HepG2 (cell line): ENCODE data around the gene TMEM120A. TPM values are rescaled to one million over a fixed set of nuclear protein-coding genes. Genes with fewer than 3 reads are reported as not detected.

Source experiments
- CC2D1A ChIP-seq: sonication (generic); formaldehyde crosslinking; IDR thresholded peaks from 2 replicates; pipeline ENCODE4 v1.8.1; 2023; ENCODE audit warnings: mild to moderate bottlenecking, missing genetic modification reagents
- CCAR2 ChIP-seq: fragments of 200-400 bp; formaldehyde crosslinking; optimal IDR thresholded peaks from 2 replicates; pipeline ENCODE3; 2018; ENCODE audit warnings: low read depth, mild to moderate bottlenecking, low read length, moderate library complexity
- CREBL2 ChIP-seq: sonication (generic); formaldehyde crosslinking; IDR thresholded peaks from 2 replicates; pipeline ENCODE4 v1.8.1; 2023; ENCODE audit warnings: missing genetic modification reagents, mild to moderate bottlenecking, borderline replicate concordance
- FOSL2 ChIP-seq: sonication (generic); formaldehyde crosslinking; IDR thresholded peaks from 2 replicates; pipeline ENCODE4 v1.4.0; 2020; ENCODE audit warnings: missing genetic modification reagents
- GRHL1 ChIP-seq: sonication (generic); formaldehyde crosslinking; conservative IDR thresholded peaks from 2 replicates; pipeline ENCODE4 v1.8.0; 2022; ENCODE audit warnings: missing genetic modification reagents
- JUND ChIP-seq: sonication (generic); formaldehyde crosslinking; IDR thresholded peaks from 2 replicates; pipeline ENCODE4 v1.8.0; 2022; ENCODE audit warnings: mild to moderate bottlenecking, missing genetic modification reagents
- NFE2L1 ChIP-seq: sonication (generic); formaldehyde crosslinking; IDR thresholded peaks from 2 replicates; pipeline ENCODE4 v1.4.0; 2020; ENCODE audit warnings: missing genetic modification reagents, mild to moderate bottlenecking, borderline replicate concordance
- PHF21A ChIP-seq: sonication (generic); formaldehyde crosslinking; IDR thresholded peaks from 2 replicates; pipeline ENCODE4 v1.5.0; 2020; ENCODE audit warnings: mild to moderate bottlenecking, missing genetic modification reagents
- POGZ ChIP-seq: sonication (generic); formaldehyde crosslinking; IDR thresholded peaks from 2 replicates; pipeline ENCODE4 v1.4.0; 2020; ENCODE audit warnings: mild to moderate bottlenecking, missing genetic modification reagents
- RFX3 ChIP-seq: IDR thresholded peaks from 2 replicates; pipeline ENCODE4 v1.6.1; 2016; ENCODE audit warnings: missing biosample characterization, missing genetic modification reagents
- SIN3A ChIP-seq: IDR thresholded peaks from 2 replicates; pipeline ENCODE4 v1.6.1; 2011; ENCODE audit warnings: low read depth, mild to moderate bottlenecking, control low read depth, low read length, borderline replicate concordance
- SMAD3 ChIP-seq: sonication (generic); formaldehyde crosslinking; IDR thresholded peaks from 2 replicates; pipeline ENCODE4 v1.4.0; 2020; ENCODE audit warnings: missing genetic modification reagents
- STAT5B ChIP-seq: sonication (generic); formaldehyde crosslinking; IDR thresholded peaks from 2 replicates; pipeline ENCODE4 v1.4.0; 2020; ENCODE audit warnings: missing genetic modification reagents
- TIGD3 ChIP-seq: sonication (generic); formaldehyde crosslinking; IDR thresholded peaks from 2 replicates; pipeline ENCODE4 v1.5.1; 2020; ENCODE audit warnings: mild to moderate bottlenecking, missing genetic modification reagents, borderline replicate concordance
- TP53 ChIP-seq: sonication (generic); formaldehyde crosslinking; conservative IDR thresholded peaks from 2 replicates; pipeline ENCODE4 v1.4.0; 2020; ENCODE audit warnings: missing genetic modification reagents
- XRCC5 ChIP-seq: fragments of 200-400 bp; formaldehyde crosslinking; optimal IDR thresholded peaks from 2 replicates; pipeline ENCODE3; 2017; ENCODE audit warnings: mild to moderate bottlenecking, low read length
- ZBTB21 ChIP-seq: sonication (generic); formaldehyde crosslinking; IDR thresholded peaks from 2 replicates; pipeline ENCODE4 v1.4.0; 2020; ENCODE audit warnings: missing genetic modification reagents
- ZNF12 ChIP-seq: sonication (generic); formaldehyde crosslinking; IDR thresholded peaks from 2 replicates; pipeline ENCODE4 v1.5.0; 2020; ENCODE audit warnings: missing genetic modification reagents
- ZNF354B ChIP-seq: sonication (generic); formaldehyde crosslinking; IDR thresholded peaks from 2 replicates; pipeline ENCODE4 v1.8.0; 2022; ENCODE audit warnings: mild to moderate bottlenecking, missing genetic modification reagents
- ZNF501 ChIP-seq: sonication (generic); formaldehyde crosslinking; IDR thresholded peaks from 2 replicates; pipeline ENCODE4 v1.5.1; 2020; ENCODE audit warnings: mild to moderate bottlenecking, moderate library complexity, missing genetic modification reagents
- ZNF503 ChIP-seq: sonication (generic); formaldehyde crosslinking; IDR thresholded peaks from 2 replicates; pipeline ENCODE4 v1.4.0; 2020; ENCODE audit warnings: missing genetic modification reagents
- ZNF839 ChIP-seq: sonication (generic); formaldehyde crosslinking; IDR thresholded peaks from 2 replicates; pipeline ENCODE4 v1.4.0; 2020; ENCODE audit warnings: missing genetic modification reagents, mild to moderate bottlenecking, borderline replicate concordance
- polyA plus RNA-seq, 8 experiments: library from polyadenylated mRNA; depleted of rRNA in 3 of 8; stranded (reverse) in 7 of 8; unstranded in 1 of 8; fragments of >200 nt; fragmentation: Illumina TruSeq in 4 of 8; extraction: Trizol in 4 of 8; gene quantifications; 2 replicates each; pipeline versions ENCODE4 v1.2.1 to v1.2.3, GENCODE V29; 2011 to 2016; ENCODE audit warnings: low read depth in 4 of 8, missing spikeins in 1 of 8, mixed read lengths in 1 of 8; ENCODE audit not compliant: insufficient read depth in 1 of 8
- total RNA-seq, 5 experiments: library from RNA; depleted of rRNA; stranded (reverse); fragments of >200 nt; fragmentation: Illumina TruSeq; extraction: Trizol; gene quantifications; 2 replicates each; pipeline ENCODE4 v1.2.3, GENCODE V29; 2016; ENCODE audit warnings: low read depth in 1 of 5
- TF ChIP-seq, protein P1 (sequence below): sonication (generic); formaldehyde crosslinking; IDR thresholded peaks from 2 replicates; pipeline ENCODE4 v1.5.1; 2020; ENCODE audit warnings: mild to moderate bottlenecking, moderate library complexity, missing genetic modification reagents

The TMEM120A gene
- total and polyA plus RNA-seq, 2 of the 13 experiments (the other 11 are each of a cell fraction or from before 2014, with no cell fraction given), result 40.3 to 102 TPM

GRCh38 chr7:75994388-75995051, at the start of gene TMEM120A (continued):
- TF ChIP-seq NFE2L1 (CRISPR knock-in tag) (no peak), SMAD3 (CRISPR knock-in tag) (no peak), FOSL2 (CRISPR knock-in tag) (peak; percentile 8; the same call in 1 of the 2 replicates), RFX3 (no peak), TIGD3 (CRISPR knock-in tag) (no peak), GRHL1 (CRISPR knock-in tag) (no peak), POGZ (CRISPR knock-in tag) (peak; percentile 81), ZNF12 (CRISPR knock-in tag) (0 out of 2 replicates have a peak, but pooled peaks have one; percentile 14), SIN3A (peak; percentile 85; the same call in 1 of the 2 replicates), CREBL2 (CRISPR knock-in tag) (no peak), ZBTB21 (CRISPR knock-in tag) (no peak), ZNF839 (CRISPR knock-in tag) (no peak), CCAR2 (no peak), ZNF503 (CRISPR knock-in tag) (no peak), CC2D1A (CRISPR knock-in tag) (0 out of 2 replicates have a peak, but pooled peaks have one; percentile 34), TP53 (0 out of 2 replicates have a peak, but pooled peaks have one; percentile 44), PHF21A (CRISPR knock-in tag) (peak; percentile 13; the same call in 1 of the 2 replicates), STAT5B (CRISPR knock-in tag) (no peak), ZNF354B (no peak), ZNF501 (peak; percentile 60; the same call in 1 of the 2 replicates), XRCC5 (peak; percentile 80), JUND (CRISPR knock-in tag) (no peak)
- TF ChIP-seq, protein P1, sequence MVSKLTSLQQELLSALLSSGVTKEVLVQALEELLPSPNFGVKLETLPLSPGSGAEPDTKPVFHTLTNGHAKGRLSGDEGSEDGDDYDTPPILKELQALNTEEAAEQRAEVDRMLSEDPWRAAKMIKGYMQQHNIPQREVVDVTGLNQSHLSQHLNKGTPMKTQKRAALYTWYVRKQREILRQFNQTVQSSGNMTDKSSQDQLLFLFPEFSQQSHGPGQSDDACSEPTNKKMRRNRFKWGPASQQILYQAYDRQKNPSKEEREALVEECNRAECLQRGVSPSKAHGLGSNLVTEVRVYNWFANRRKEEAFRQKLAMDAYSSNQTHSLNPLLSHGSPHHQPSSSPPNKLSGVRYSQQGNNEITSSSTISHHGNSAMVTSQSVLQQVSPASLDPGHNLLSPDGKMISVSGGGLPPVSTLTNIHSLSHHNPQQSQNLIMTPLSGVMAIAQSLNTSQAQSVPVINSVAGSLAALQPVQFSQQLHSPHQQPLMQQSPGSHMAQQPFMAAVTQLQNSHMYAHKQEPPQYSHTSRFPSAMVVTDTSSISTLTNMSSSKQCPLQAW (CRISPR knock-in tag), result peak; percentile 69; the same call in 1 of the 2 replicates
